Activated naive CD8-positive, alpha-beta T cell treated with anti-CD3 and anti-CD28 coated beads, Interleukin-2, amount 10 ng/mL, durations not matched to agents 7 days and 5 days (primary cell): ENCODE data around the gene ACAP3. TPM values are rescaled to one million over a fixed set of nuclear protein-coding genes. Genes with fewer than 3 reads are reported as not detected.
A peak's percentile ranks its signal among the peaks of the same experiment; 100 is the strongest.

Source experiments
- ATAC-seq: fragments of 150-1000 bp; cut with Tn5 transposase; one replicate; pipeline ENCODE4 v1.10.0; 2021; ENCODE audit warnings: low read depth, moderate library complexity
- POLR2A ChIA-PET: fragments of 350-600 bp; sonication (Branson Sonifier 250); formaldehyde crosslinking; loops from one replicate; lab custom pipeline; 2021; ENCODE audit warnings: antibody characterized with exemption; lab: Charles Lee
- DNase-seq: peaks from one replicate; pipeline ENCODE4 v3.0.0; 2021
- H3K27ac Mint-ChIP-seq: one replicate; pipeline ENCODE4 v1.8.0; 2022; ENCODE audit warnings: mild to moderate bottlenecking, mixed read lengths
- H3K27me3 Mint-ChIP-seq: one replicate; pipeline ENCODE4 v1.8.0; 2022; ENCODE audit warnings: mild to moderate bottlenecking, moderate library complexity, mixed read lengths
- H3K36me3 Mint-ChIP-seq: one replicate; pipeline ENCODE4 v1.8.0; 2021; ENCODE audit warnings: mild to moderate bottlenecking, mixed read lengths
- H3K4me1 Mint-ChIP-seq: one replicate; pipeline ENCODE4 v1.8.0; 2021; ENCODE audit warnings: mixed read lengths
- H3K4me3 Mint-ChIP-seq: one replicate; pipeline ENCODE4 v1.8.0; 2022; ENCODE audit warnings: mild to moderate bottlenecking, moderate library complexity, mixed read lengths
- H3K9me3 Mint-ChIP-seq: one replicate; pipeline ENCODE4 v1.8.0; 2021; ENCODE audit warnings: mixed read lengths
- total RNA-seq, 2 experiments: library from RNA; stranded (reverse); gene quantifications; one replicate each; pipeline ENCODE4 v1.2.3, GENCODE V29; 2021

The ACAP3 gene
- total RNA-seq, 2 experiments from 2014 or later = 80.2 to 86.3 TPM

- DNase-seq = peak; percentile 30
- Mint-ChIP-seq H3K36me3 (no peaks in the 10 kb centered on the region), H3K9me3 (no peaks in the 10 kb centered on the region), H3K27ac (no peak overlapping the region), H3K4me3 (no peak overlapping the region), H3K4me1 (no peaks in the 10 kb centered on the region), H3K27me3 (no peaks in the 10 kb centered on the region)
- POLR2A ChIA-PET = no interaction called here
- ATAC-seq = no peak
Measured at GRCh38 chr1:1292851-1293250, 14.9 kb downstream of the ACAP3 start.

DNA sequence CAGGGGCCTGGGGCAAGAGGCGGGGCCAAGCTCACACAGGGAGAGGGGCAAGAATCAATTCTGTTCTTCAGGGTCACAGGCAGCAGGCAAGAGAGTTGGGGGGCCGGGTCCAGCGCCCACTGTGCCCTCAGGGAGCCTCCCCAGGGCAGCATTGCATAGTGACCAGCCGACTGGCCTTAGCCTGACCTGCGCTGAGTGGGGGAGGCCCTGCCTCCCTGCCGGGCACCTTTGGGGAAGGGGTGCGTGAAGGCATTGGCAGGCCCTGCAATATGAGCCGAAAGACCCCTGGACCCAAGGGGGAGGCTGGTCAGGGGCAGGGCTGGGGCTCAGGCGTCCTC lies 15.3 kb downstream of the ACAP3 start:
- H3K27me3 Mint-ChIP-seq = no peaks in the 10 kb centered on the region
- no peak overlapping the region for H3K27ac Mint-ChIP-seq
- H3K4me1 Mint-ChIP-seq = no peaks in the 10 kb centered on the region
- no peak overlapping the region for H3K4me3 Mint-ChIP-seq
- POLR2A ChIA-PET = interaction anchor here (1.1 kb wide), 1 partner anchor 170 kb away, joined by 5 read pairs; no protein-coding TSS in a partner anchor
- no peaks in the 10 kb centered on the region for H3K36me3 Mint-ChIP-seq
- no peaks in the 10 kb centered on the region for H3K9me3 Mint-ChIP-seq
- no peak for DNase-seq
- no peak for ATAC-seq

- ATAC-seq (peak; percentile 79), DNase-seq (peak; percentile 68)
- no peaks in the 10 kb centered on the region for H3K9me3 Mint-ChIP-seq
- POLR2A ChIA-PET = interaction anchor here (1.1 kb wide), 1 partner anchor 170 kb away, joined by 5 read pairs; no protein-coding TSS in a partner anchor
- H3K36me3 Mint-ChIP-seq = no peaks in the 10 kb centered on the region
- H3K27me3 Mint-ChIP-seq = no peaks in the 10 kb centered on the region
- H3K4me3 Mint-ChIP-seq = no peak overlapping the region
- H3K4me1 Mint-ChIP-seq = no peaks in the 10 kb centered on the region
- no peak overlapping the region for H3K27ac Mint-ChIP-seq
Measured at GRCh38 chr1:1291548-1292441, 15.9 kb downstream of the ACAP3 start.

DNA sequence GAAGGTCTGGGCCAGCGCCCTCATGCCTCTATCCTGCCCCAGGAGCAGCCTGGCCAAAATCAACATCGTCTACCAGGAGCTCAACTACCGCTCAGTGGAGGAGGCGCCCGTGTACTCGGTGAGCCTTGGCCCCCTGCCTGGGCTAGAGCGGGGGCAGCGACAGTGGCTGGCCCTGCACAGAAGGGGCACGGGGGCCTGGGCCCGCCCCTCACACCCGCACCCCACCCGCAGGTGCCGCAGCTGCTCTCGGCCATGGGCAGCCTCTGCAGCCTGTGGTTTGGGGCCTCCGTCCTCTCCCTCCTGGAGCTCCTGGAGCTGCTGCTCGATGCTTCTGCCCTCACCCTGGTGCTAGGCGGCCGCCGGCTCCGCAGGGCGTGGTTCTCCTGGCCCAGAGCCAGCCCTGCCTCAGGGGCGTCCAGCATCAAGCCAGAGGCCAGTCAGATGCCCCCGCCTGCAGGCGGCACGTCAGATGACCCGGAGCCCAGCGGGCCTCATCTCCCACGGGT lies 16.7 kb downstream of the ACAP3 start:
- no peak for ATAC-seq
- H3K36me3 Mint-ChIP-seq = no peaks in the 10 kb centered on the region

DNA sequence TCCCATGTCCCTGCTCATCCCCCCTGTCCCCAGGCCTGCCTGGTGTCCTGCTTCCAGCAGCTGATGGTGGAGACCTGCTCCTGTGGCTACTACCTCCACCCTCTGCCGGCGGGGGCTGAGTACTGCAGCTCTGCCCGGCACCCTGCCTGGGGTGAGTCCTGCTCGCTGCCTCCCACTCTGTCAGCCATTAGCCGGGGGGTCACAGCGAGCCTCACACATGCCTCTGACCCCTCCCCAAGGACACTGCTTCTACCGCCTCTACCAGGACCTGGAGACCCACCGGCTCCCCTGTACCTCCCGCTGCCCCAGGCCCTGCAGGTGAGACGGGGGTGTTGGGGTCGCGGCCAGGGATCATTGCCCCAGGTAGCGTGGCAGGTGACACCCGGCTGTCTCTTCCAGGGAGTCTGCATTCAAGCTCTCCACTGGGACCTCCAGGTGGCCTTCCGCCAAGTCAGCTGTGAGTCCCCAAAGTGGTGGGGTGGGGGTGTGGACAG lies 17.4 kb downstream of the ACAP3 start:
- H3K4me3 Mint-ChIP-seq = no peak overlapping the region
- H3K27me3 Mint-ChIP-seq = no peaks in the 10 kb centered on the region
- no peaks in the 10 kb centered on the region for H3K9me3 Mint-ChIP-seq
- ATAC-seq (peak; percentile 28), DNase-seq (peak; percentile 75)
- H3K4me1 Mint-ChIP-seq = no peaks in the 10 kb centered on the region
- H3K36me3 Mint-ChIP-seq = no peaks in the 10 kb centered on the region
- POLR2A ChIA-PET = interaction anchor here (0.6 kb wide), 1 partner anchor 99 kb away, joined by 5 read pairs; no protein-coding TSS in a partner anchor
- H3K27ac Mint-ChIP-seq = no peak overlapping the region

More for the DNA sequence above, 16.7 kb downstream of the ACAP3 start:
- Mint-ChIP-seq H3K27ac (no peak overlapping the region), H3K9me3 (no peaks in the 10 kb centered on the region), H3K27me3 (no peaks in the 10 kb centered on the region), H3K4me3 (no peak overlapping the region), H3K4me1 (no peaks in the 10 kb centered on the region)
- POLR2A ChIA-PET = interaction anchor here (0.6 to 1.1 kb wide), 2 partner anchors 98 to 169 kb away, joined by 5 read pairs; no protein-coding TSS in a partner anchor
- DNase-seq = no peak

- Mint-ChIP-seq H3K9me3 (no peaks in the 10 kb centered on the region), H3K4me3 (no peak overlapping the region), H3K4me1 (peaks cover under 1% of the 10 kb centered on the region), H3K36me3 (no peaks in the 10 kb centered on the region), H3K27ac (no peak overlapping the region), H3K27me3 (no peaks in the 10 kb centered on the region)
- ATAC-seq = no peak
- POLR2A ChIA-PET = no interaction called here
- DNase-seq = peak; percentile 33
Measured at GRCh38 chr1:1287288-1288110, 20.2 kb downstream of the ACAP3 start.

- ATAC-seq (no peak), DNase-seq (peak; percentile 31)
- POLR2A ChIA-PET = no interaction called here
- Mint-ChIP-seq H3K27ac (no peak overlapping the region), H3K36me3 (no peaks in the 10 kb centered on the region), H3K4me1 (peaks cover 2% of the 10 kb centered on the region), H3K4me3 (no peak overlapping the region), H3K27me3 (no peaks in the 10 kb centered on the region), H3K9me3 (no peaks in the 10 kb centered on the region)
Measured at GRCh38 chr1:1286313-1287261, 21.1 kb downstream of the ACAP3 start.

- Mint-ChIP-seq H3K9me3 (no peaks in the 10 kb centered on the region), H3K4me1 (peaks cover 2% of the 10 kb centered on the region), H3K4me3 (no peak overlapping the region), H3K27ac (no peak overlapping the region), H3K27me3 (no peaks in the 10 kb centered on the region), H3K36me3 (no peaks in the 10 kb centered on the region)
- DNase-seq = peak; percentile 31
- POLR2A ChIA-PET = interaction anchor here (1.2 kb wide), 1 partner anchor 11 kb away, joined by 3 read pairs; no protein-coding TSS in a partner anchor
- no peak for ATAC-seq
Measured at GRCh38 chr1:1285611-1286311, 22.0 kb downstream of the ACAP3 start.

DNA sequence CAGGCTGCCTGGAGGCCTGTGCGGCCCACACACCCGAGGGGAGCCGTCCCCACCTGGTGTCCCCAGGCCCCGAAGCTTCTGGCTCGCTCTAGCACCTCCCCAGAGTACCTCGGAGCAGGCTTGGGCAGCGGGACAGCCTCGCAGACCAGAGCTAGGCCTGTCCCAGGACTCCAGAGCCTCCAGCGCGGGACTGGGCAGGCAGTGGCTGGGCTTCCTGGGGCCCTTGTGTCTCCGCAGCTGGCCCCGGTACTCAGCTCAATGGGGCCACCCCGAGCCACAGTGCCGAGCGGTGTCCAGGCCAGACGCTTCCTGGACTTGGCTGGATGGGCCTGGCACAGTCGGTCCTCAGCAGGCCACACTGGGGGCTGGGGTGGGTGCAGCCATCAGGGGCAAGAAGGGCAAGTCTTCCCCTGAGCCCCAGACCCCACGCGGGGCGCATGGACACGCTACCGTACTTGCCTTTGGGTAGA lies 22.6 kb downstream of the ACAP3 start:
- H3K36me3 Mint-ChIP-seq = no peaks in the 10 kb centered on the region
- POLR2A ChIA-PET = interaction anchor here (1.2 kb wide), 1 partner anchor 11 kb away, joined by 3 read pairs; no protein-coding TSS in a partner anchor
- peaks cover 2% of the 10 kb centered on the region for H3K4me1 Mint-ChIP-seq
- H3K9me3 Mint-ChIP-seq = no peaks in the 10 kb centered on the region
- no peak overlapping the region for H3K4me3 Mint-ChIP-seq
- DNase-seq = no peak
- no peaks in the 10 kb centered on the region for H3K27me3 Mint-ChIP-seq
- no peak overlapping the region for H3K27ac Mint-ChIP-seq
- no peak for ATAC-seq

GRCh38 chr1:1284221-1285101 lies 23.3 kb downstream of the ACAP3 start:
- POLR2A ChIA-PET = interaction anchor here (1.2 kb wide), 1 partner anchor 10 kb away, joined by 3 read pairs; no protein-coding TSS in a partner anchor

GRCh38 chr1:1283821-1284220 lies 23.9 kb downstream of the ACAP3 start:
- Mint-ChIP-seq H3K4me3 (no peak overlapping the region), H3K4me1 (peaks cover 2% of the 10 kb centered on the region), H3K9me3 (no peaks in the 10 kb centered on the region), H3K36me3 (no peaks in the 10 kb centered on the region), H3K27me3 (no peaks in the 10 kb centered on the region), H3K27ac (no peak overlapping the region)
- POLR2A ChIA-PET = no interaction called here
- DNase-seq = no peak
- ATAC-seq = no peak

More at GRCh38 chr1:1284221-1285101, 23.3 kb downstream of the ACAP3 start:
- H3K4me3 Mint-ChIP-seq = no peak overlapping the region
- ATAC-seq (no peak), DNase-seq (no peak)
- H3K4me1 Mint-ChIP-seq = peaks cover 2% of the 10 kb centered on the region
- H3K27me3 Mint-ChIP-seq = no peaks in the 10 kb centered on the region
- no peaks in the 10 kb centered on the region for H3K36me3 Mint-ChIP-seq
- H3K9me3 Mint-ChIP-seq = no peaks in the 10 kb centered on the region
- no peak overlapping the region for H3K27ac Mint-ChIP-seq
